ENCODE data around the gene CTDSPL. TPM values are rescaled to one million over a fixed set of nuclear protein-coding genes. Genes with fewer than 3 reads are reported as not detected.

Gene CTDSPL
- polyA plus RNA-seq, 1 of the 3 experiments (the other 2 are of a cell fraction): 22.1 TPM

- Histone ChIP-seq H3K9ac (no peak overlapping the region), H2AFZ (ENCODE audit: low read depth) (no peak overlapping the region), H3K9me3 (no peaks in the 10 kb centered on the region), H3K79me2 (ENCODE audit: insufficient read depth) (no peaks in the 10 kb centered on the region), H3K27ac (ENCODE audit: low read depth in 2 of 2, low read length in 1 of 2) (no peak overlapping the region), H3K9me2 (no peaks in the 10 kb centered on the region), H3F3A (replicated peaks; ENCODE audit: insufficient read depth) (no peaks in the 10 kb centered on the region), H3K4me3 (ENCODE audit: low read depth in 2 of 2, low read length in 1 of 2) (no peak overlapping the region), H3K4me2 (no peak overlapping the region), H3K4me1 (ENCODE audit: control insufficient read depth in 1 of 2, insufficient read depth in 2 of 2, low read depth in 1 of 2, low read length in 1 of 2) (peaks cover 5 to 11% of the 10 kb centered on the region in 2 experiments; a peak in 2 of 4 replicates), H3K27me3 (ENCODE audit: insufficient read depth) (no peaks in the 10 kb centered on the region), H3K36me3 (replicated peaks in 1 of 2; ENCODE audit: control insufficient read depth in 1 of 2, insufficient read depth in 2 of 2, low read length in 1 of 2) (peaks cover 0 to 15% of the 10 kb centered on the region in 2 experiments), H4K20me1 (ENCODE audit: insufficient read depth) (no peaks in the 10 kb centered on the region)
- WGBS (ENCODE audit: low lambda C conversion rate): 83% methylated on average over 3 of the region's 6 CpGs
- POLR2A ChIA-PET: no interaction called here
- TF ChIP-seq, protein P1, sequence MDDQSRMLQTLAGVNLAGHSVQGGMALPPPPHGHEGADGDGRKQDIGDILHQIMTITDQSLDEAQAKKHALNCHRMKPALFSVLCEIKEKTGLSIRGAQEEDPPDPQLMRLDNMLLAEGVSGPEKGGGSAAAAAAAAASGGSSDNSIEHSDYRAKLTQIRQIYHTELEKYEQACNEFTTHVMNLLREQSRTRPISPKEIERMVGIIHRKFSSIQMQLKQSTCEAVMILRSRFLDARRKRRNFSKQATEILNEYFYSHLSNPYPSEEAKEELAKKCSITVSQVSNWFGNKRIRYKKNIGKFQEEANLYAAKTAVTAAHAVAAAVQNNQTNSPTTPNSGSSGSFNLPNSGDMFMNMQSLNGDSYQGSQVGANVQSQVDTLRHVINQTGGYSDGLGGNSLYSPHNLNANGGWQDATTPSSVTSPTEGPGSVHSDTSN (IDR thresholded peaks at IDR 0.05): no peak
- TF ChIP-seq TEAD4 (IDR thresholded peaks at IDR 0.05; ENCODE audit: borderline replicate concordance, insufficient read depth) (no peak), ZBTB33 (IDR thresholded peaks at IDR 0.05; ENCODE audit: borderline replicate concordance, low read depth) (no peak), EP300 (IDR thresholded peaks at IDR 0.05; ENCODE audit: borderline replicate concordance in 1 of 2, low read depth in 1 of 2, low read length in 1 of 2) (no peak), FOSL2 (IDR thresholded peaks at IDR 0.05; ENCODE audit: borderline replicate concordance, low read depth) (no peak), MEF2A (IDR thresholded peaks at IDR 0.05; ENCODE audit: borderline replicate concordance, low read depth) (no peak), RFX5 (IDR thresholded peaks at IDR 0.05; ENCODE audit: low read length) (no peak), RAD21 (IDR thresholded peaks at IDR 0.05; ENCODE audit: low read length) (no peak), IRF3 (IDR thresholded peaks at IDR 0.05; ENCODE audit: low read depth, low read length) (no peak), SIN3A (IDR thresholded peaks at IDR 0.05; ENCODE audit: borderline replicate concordance, low read depth, low read length) (no peak), JUND (IDR thresholded peaks at IDR 0.05) (no peak), RCOR1 (IDR thresholded peaks at IDR 0.05; ENCODE audit: low read length) (no peak)
- CTCF ChIA-PET: interaction anchor here (0.9 to 5.4 kb wide), 11 partner anchors 16 to 164 kb away, joined by 3 to 77 read pairs (median 7); partner anchors contain the start of gene OXSR1
- no peak for DNase-seq
These were observed 140.7 kb downstream of the CTDSPL start for GRCh38 chr3:38002291-38002876.

DNA sequence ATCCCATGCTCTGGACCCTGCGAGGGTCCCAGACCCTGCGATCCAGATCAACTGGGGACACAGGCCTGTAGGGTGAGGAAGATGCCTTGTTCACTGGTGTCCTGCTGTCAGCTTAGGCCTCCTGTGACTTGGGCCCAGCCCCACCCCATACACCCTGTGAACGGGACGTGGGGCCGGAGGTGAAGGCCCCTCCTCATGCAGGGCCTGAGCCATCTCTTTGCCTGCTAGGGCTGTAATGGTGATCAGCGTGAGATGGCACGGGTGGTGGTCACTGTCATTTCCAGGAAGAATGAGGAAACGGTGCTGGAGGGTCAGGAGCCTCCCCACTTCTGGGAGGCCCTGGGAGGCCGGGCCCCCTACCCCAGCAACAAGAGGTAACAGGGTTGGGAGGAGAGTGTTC lies 141.3 kb downstream of the CTDSPL start:
- Histone ChIP-seq H3K4me3 (ENCODE audit: low read depth in 2 of 2, low read length in 1 of 2) (no peak overlapping the region), H3K9me3 (no peaks in the 10 kb centered on the region), H4K20me1 (ENCODE audit: insufficient read depth) (no peaks in the 10 kb centered on the region), H3K4me2 (no peak overlapping the region), H3K36me3 (replicated peaks in 1 of 2; ENCODE audit: control insufficient read depth in 1 of 2, insufficient read depth in 2 of 2, low read length in 1 of 2) (peaks cover 0 to 20% of the 10 kb centered on the region in 2 experiments), H3K27me3 (ENCODE audit: insufficient read depth) (no peaks in the 10 kb centered on the region), H3K9me2 (no peaks in the 10 kb centered on the region), H3K9ac (no peak overlapping the region), H3K27ac (ENCODE audit: low read depth in 2 of 2, low read length in 1 of 2) (no peak overlapping the region), H2AFZ (ENCODE audit: low read depth) (no peak overlapping the region), H3K79me2 (ENCODE audit: insufficient read depth) (no peaks in the 10 kb centered on the region), H3F3A (replicated peaks; ENCODE audit: insufficient read depth) (no peaks in the 10 kb centered on the region), H3K4me1 (ENCODE audit: control insufficient read depth in 1 of 2, insufficient read depth in 2 of 2, low read depth in 1 of 2, low read length in 1 of 2) (peaks cover 5 to 11% of the 10 kb centered on the region in 2 experiments; a peak in 2 of 4 replicates)
- WGBS (ENCODE audit: low lambda C conversion rate): 79% methylated on average over 7 of the region's 9 CpGs
- no peak for DNase-seq
- CTCF ChIA-PET: interaction anchor here (0.9 to 5.4 kb wide), 16 partner anchors 15 to 552 kb away, joined by 3 to 77 read pairs (median 5); partner anchors contain the start of genes ACAA1 and OXSR1
- POLR2A ChIA-PET: no interaction called here
- TF ChIP-seq ELF1 (IDR thresholded peaks at IDR 0.05): no peak

Data from SK-N-SH (cell line).